ENCODE results near the gene NECTIN4. TPM values are rescaled to one million over a fixed set of nuclear protein-coding genes. Genes with fewer than 3 reads are reported as not detected.

The NECTIN4 gene
- total RNA-seq, 4 donors from 2014 or later: 126 to 188 (median 164) TPM

- H3K27me3 ChIP-seq: peaks cover under 1% of the 10 kb centered on the region
- WGBS: 94% methylated on average over 4 of the region's 4 CpGs
- no peaks in the 10 kb centered on the region for H3K9me3 ChIP-seq
- H3K36me3 ChIP-seq: peaks cover 5% of the 10 kb centered on the region
- no peaks in the 10 kb centered on the region for H3K4me1 ChIP-seq
- no peak for DNase-seq (ENCODE audit: low spot score in 2 of 2)
- no peak overlapping the region for H3K4me3 ChIP-seq
- TF ChIP-seq POLR2A (IDR thresholded peaks at IDR 0.05) (no peak), CTCF (IDR thresholded peaks at IDR 0.05) (no peak), EP300 (IDR thresholded peaks at IDR 0.05) (no peak), POLR2AphosphoS5 (IDR thresholded peaks at IDR 0.05) (no peak)
- no peak overlapping the region for H3K27ac ChIP-seq
Measured at GRCh38 chr1:161061419-161061818, 27.9 kb downstream of the NECTIN4 start.

- Histone ChIP-seq H3K36me3 (peaks cover 10% of the 10 kb centered on the region), H3K27ac (no peak overlapping the region), H3K9me3 (no peaks in the 10 kb centered on the region), H3K4me3 (no peak overlapping the region), H3K27me3 (peaks cover 8% of the 10 kb centered on the region), H3K4me1 (no peaks in the 10 kb centered on the region)
- 89% methylated on average over 6 of the region's 6 CpGs for WGBS
- DNase-seq (ENCODE audit: low spot score in 2 of 2): no peak
- TF ChIP-seq POLR2A (IDR thresholded peaks at IDR 0.05): no peak
- no peak for TF ChIP-seq CTCF (IDR thresholded peaks at IDR 0.05)
- TF ChIP-seq EP300 (IDR thresholded peaks at IDR 0.05): no peak
- no peak for TF ChIP-seq POLR2AphosphoS5 (IDR thresholded peaks at IDR 0.05)
Measured at GRCh38 chr1:161059293-161059692, 30.1 kb downstream of the NECTIN4 start.

- H3K36me3 ChIP-seq: peaks cover 40% of the 10 kb centered on the region
- WGBS: 89% methylated on average over 6 of the region's 7 CpGs
- H3K9me3 ChIP-seq: no peaks in the 10 kb centered on the region
- DNase-seq (ENCODE audit: low spot score in 2 of 2): no peak
- no peak overlapping the region for H3K4me3 ChIP-seq
- H3K27me3 ChIP-seq: peaks cover 9% of the 10 kb centered on the region
- TF ChIP-seq POLR2AphosphoS5 (IDR thresholded peaks at IDR 0.05) (no peak), CTCF (IDR thresholded peaks at IDR 0.05) (no peak), POLR2A (IDR thresholded peaks at IDR 0.05) (no peak), EP300 (IDR thresholded peaks at IDR 0.05) (no peak)
- H3K27ac ChIP-seq: no peak overlapping the region
- H3K4me1 ChIP-seq: no peaks in the 10 kb centered on the region
Measured at GRCh38 chr1:161054805-161055204, 34.6 kb downstream of the NECTIN4 start.

GRCh38 chr1:161054232-161054631, 35.1 kb downstream of the NECTIN4 start:
- Histone ChIP-seq H3K4me1 (no peaks in the 10 kb centered on the region), H3K27me3 (peaks cover 9% of the 10 kb centered on the region), H3K4me3 (no peak overlapping the region), H3K27ac (no peak overlapping the region), H3K9me3 (no peaks in the 10 kb centered on the region), H3K36me3 (peaks cover 39% of the 10 kb centered on the region)
- WGBS: 83% methylated on average over 3 of the region's 4 CpGs
- no peak for TF ChIP-seq CTCF (IDR thresholded peaks at IDR 0.05)
- TF ChIP-seq POLR2AphosphoS5 (IDR thresholded peaks at IDR 0.05): no peak
- TF ChIP-seq EP300 (IDR thresholded peaks at IDR 0.05): no peak
- TF ChIP-seq POLR2A (IDR thresholded peaks at IDR 0.05): no peak
- DNase-seq (ENCODE audit: low spot score in 2 of 2): no peak

- Histone ChIP-seq H3K27me3 (peaks cover 9% of the 10 kb centered on the region), H3K4me1 (no peaks in the 10 kb centered on the region), H3K4me3 (no peak overlapping the region), H3K36me3 (peaks cover 40% of the 10 kb centered on the region), H3K9me3 (no peaks in the 10 kb centered on the region), H3K27ac (no peak overlapping the region)
- 80% methylated on average over 1 of the region's 3 CpGs for WGBS
- TF ChIP-seq POLR2AphosphoS5 (IDR thresholded peaks at IDR 0.05) (no peak), CTCF (IDR thresholded peaks at IDR 0.05) (no peak), EP300 (IDR thresholded peaks at IDR 0.05) (no peak), POLR2A (IDR thresholded peaks at IDR 0.05) (no peak)
- DNase-seq (ENCODE audit: low spot score in 2 of 2): no peak
Measured at GRCh38 chr1:161052899-161053298, 36.5 kb downstream of the NECTIN4 start.
